Measurements from ENCODE around the gene GAPDH.
"Not testable (repeated sequence)": the region's sequence is repeated elsewhere in the genome, so short reads cannot be mapped to it uniquely, and the experiment has no call there.

GRCh38 chr12:6586569-6586968 is 52.3 kb downstream of the GAPDH start:
- TF ChIP-seq EZH2 (IDR thresholded peaks at IDR 0.05; ENCODE audit: insufficient read depth, poor library complexity, severe bottlenecking); EZH2phosphoT487 (IDR thresholded peaks at IDR 0.05; ENCODE audit: insufficient read depth, low read depth): not testable (repeated sequence)
